Caco-2 (cell line): ENCODE measurements around the gene CRTC1. TPM values are rescaled to one million over a fixed set of nuclear protein-coding genes. Genes with fewer than 3 reads are reported as not detected.

Experiments used
- BruUV-seq: library from RNA; stranded (reverse); fragments of 400-500 nt; replicated peaks from 2 replicates; lab custom pipeline; 2021; lab: Mats Ljungman, UMichigan
- CTCF ChIA-PET: fragments of 300-600 bp; sonication (Branson Sonifier 250); formaldehyde crosslinking; loops from one replicate; lab custom pipeline; 2022; ENCODE audit warnings: antibody characterized with exemption; lab: Charles Lee
- POLR2A ChIA-PET: fragments of 300-600 bp; sonication (Branson Sonifier 250); formaldehyde crosslinking; loops from one replicate; lab custom pipeline; 2022; ENCODE audit warnings: antibody characterized with exemption; lab: Charles Lee
- DNase-seq, 2 experiments: peaks; one replicate each; pipeline versions ENCODE4 v3.0.0 to v3.0.0-alpha.2; 2020 to 2022
- H3K27me3 ChIP-seq: replicated peaks from 2 replicates; pipeline ENCODE4 v1.6.0; 2011; ENCODE audit warnings: low read length; ENCODE audit not compliant: control insufficient read depth, insufficient read depth
- H3K36me3 ChIP-seq: 2 replicates; pipeline ENCODE4 v1.5.1; 2011; ENCODE audit warnings: low read length; ENCODE audit not compliant: control insufficient read depth, insufficient read depth
- H3K4me1 ChIP-seq: fragments of 250-450 bp; sonication (Bioruptor Pico); 2 replicates; pipeline ENCODE4 v1.5.1; 2020; ENCODE audit warnings: mild to moderate bottlenecking
- H3K4me3 ChIP-seq: 2 replicates; pipeline ENCODE4 v1.5.1; 2011; ENCODE audit warnings: low read depth, mild to moderate bottlenecking, control low read depth, low read length
- H3K9me3 ChIP-seq: fragments of 250-450 bp; sonication (Bioruptor Pico); 2 replicates; pipeline ENCODE4 v1.5.1; 2020; ENCODE audit warnings: mild to moderate bottlenecking, moderate library complexity
- H3K27ac Mint-ChIP-seq: one replicate; pipeline ENCODE4 v1.8.0; 2022; ENCODE audit warnings: mixed read lengths; ENCODE audit not compliant: unreplicated experiment
- H3K27me3 Mint-ChIP-seq: one replicate; pipeline ENCODE4 v1.8.0; 2022; ENCODE audit warnings: mixed read lengths; ENCODE audit not compliant: insufficient read depth, unreplicated experiment
- H3K36me3 Mint-ChIP-seq: one replicate; pipeline ENCODE4 v1.8.0; 2022; ENCODE audit warnings: mild to moderate bottlenecking, mixed read lengths; ENCODE audit not compliant: insufficient read depth, unreplicated experiment
- H3K4me1 Mint-ChIP-seq: one replicate; pipeline ENCODE4 v1.8.0; 2022; ENCODE audit warnings: low read depth, mixed read lengths; ENCODE audit not compliant: unreplicated experiment
- H3K4me3 Mint-ChIP-seq: one replicate; pipeline ENCODE4 v1.8.0; 2022; ENCODE audit warnings: mild to moderate bottlenecking, moderate library complexity, mixed read lengths; ENCODE audit not compliant: unreplicated experiment
- H3K9me3 Mint-ChIP-seq: one replicate; pipeline ENCODE4 v1.8.0; 2022; ENCODE audit warnings: mixed read lengths; ENCODE audit not compliant: unreplicated experiment
- CTCF ChIP-seq, 2 experiments: fragments of 200-600 bp in 1 of 2; IDR thresholded peaks; 1 replicate in 1 of 2; 2 replicates in 1 of 2; pipeline versions ENCODE4 v1.5.1 to v1.8.0; 2011 to 2022; ENCODE audit warnings: antibody characterized with exemption in 1 of 2, control low read depth in 1 of 2, inconsistent platforms in 1 of 2, low read depth in 1 of 2, low read length in 1 of 2, mild to moderate bottlenecking in 1 of 2, moderate library complexity in 1 of 2; ENCODE audit not compliant: insufficient read depth in 1 of 2, severe bottlenecking in 1 of 2, unreplicated experiment in 1 of 2
- intact Hi-C: fragments of 100-400 bp; cut with micrococcal nuclease; formaldehyde crosslinking; loops from one replicate; pipeline ENCODE4 v1.10.0; 2022; ENCODE audit not compliant: unreplicated experiment
- total RNA-seq: library from RNA; stranded (reverse); gene quantifications from 2 replicates; pipeline ENCODE4 v1.2.3, GENCODE V29; 2022

Gene CRTC1
- total RNA-seq, 1 experiment from 2014 or later, result 13.8 TPM

- CTCF ChIA-PET, result interaction anchor here (0.7 kb wide), 1 partner anchor 61 kb away, joined by 3 read pairs; no protein-coding TSS in a partner anchor
- Mint-ChIP-seq H3K4me1 (peaks cover 20% of the 10 kb centered on the region), H3K9me3 (no peaks in the 10 kb centered on the region), H3K4me3 (peak overlapping the region; percentile 73), H3K36me3 (no peaks in the 10 kb centered on the region), H3K27me3 (peaks cover 21% of the 10 kb centered on the region), H3K27ac (no peak overlapping the region)
- POLR2A ChIA-PET, result no interaction called here
- H3K4me3 ChIP-seq, result no peak overlapping the region; the same call in 1 of the 2 replicates
- H3K36me3 ChIP-seq, result no peaks in the 10 kb centered on the region
- no peak for DNase-seq
- no peak for TF ChIP-seq CTCF (IDR thresholded peaks at IDR 0.05; ENCODE audit: insufficient read depth in 1 of 2, low read depth in 1 of 2, low read length in 1 of 2, severe bottlenecking in 1 of 2, unreplicated experiment in 1 of 2)
- intact Hi-C loops, result no loop called here
- H3K27me3 ChIP-seq, result peaks cover 2% of the 10 kb centered on the region
- H3K4me1 ChIP-seq, result peaks cover 9% of the 10 kb centered on the region; the same call in 1 of the 2 replicates
- no TSS peak for BruUV-seq
- no peaks in the 10 kb centered on the region for H3K9me3 ChIP-seq
Observed at GRCh38 chr19:18788529-18789421, 105.3 kb downstream of the CRTC1 start.

GRCh38 chr19:18789422-18789869, 106.0 kb downstream of the CRTC1 start:
- ChIA-PET POLR2A (no interaction called here), CTCF (interaction anchor here (0.7 kb wide), 1 partner anchor 60 kb away, joined by 3 read pairs; no protein-coding TSS in a partner anchor)
- Histone ChIP-seq H3K9me3 (no peaks in the 10 kb centered on the region), H3K27me3 (peaks cover 2% of the 10 kb centered on the region), H3K4me3 (peak overlapping the region; percentile 25), H3K36me3 (no peaks in the 10 kb centered on the region), H3K4me1 (peaks cover 9% of the 10 kb centered on the region; the same call in 1 of the 2 replicates)
- Mint-ChIP-seq H3K9me3 (no peaks in the 10 kb centered on the region), H3K4me1 (peaks cover 16% of the 10 kb centered on the region), H3K36me3 (no peaks in the 10 kb centered on the region), H3K27ac (no peak overlapping the region), H3K27me3 (peaks cover 21% of the 10 kb centered on the region), H3K4me3 (peak overlapping the region; percentile 73)
- intact Hi-C loops, result no loop called here
- DNase-seq, result no peak
- no TSS peak for BruUV-seq
- TF ChIP-seq CTCF (IDR thresholded peaks at IDR 0.05; ENCODE audit: insufficient read depth in 1 of 2, low read depth in 1 of 2, low read length in 1 of 2, severe bottlenecking in 1 of 2, unreplicated experiment in 1 of 2), result no peak

GRCh38 chr19:18789883-18790565, 106.5 kb downstream of the CRTC1 start:
- H3K9me3 ChIP-seq, result no peaks in the 10 kb centered on the region
- peaks cover 9% of the 10 kb centered on the region; the same call in 1 of the 2 replicates for H3K4me1 ChIP-seq
- no peaks in the 10 kb centered on the region for H3K36me3 Mint-ChIP-seq
- TF ChIP-seq CTCF (IDR thresholded peaks at IDR 0.05; ENCODE audit: insufficient read depth in 1 of 2, low read depth in 1 of 2, low read length in 1 of 2, severe bottlenecking in 1 of 2, unreplicated experiment in 1 of 2), result no peak
- peak overlapping the region; percentile 73 for H3K4me3 Mint-ChIP-seq
- peaks cover 15% of the 10 kb centered on the region for H3K4me1 Mint-ChIP-seq
- H3K36me3 ChIP-seq, result no peaks in the 10 kb centered on the region
- H3K27me3 Mint-ChIP-seq, result peaks cover 21% of the 10 kb centered on the region
- CTCF ChIA-PET, result no interaction called here
- POLR2A ChIA-PET, result no interaction called here
- no peaks in the 10 kb centered on the region for H3K9me3 Mint-ChIP-seq
- BruUV-seq, result no TSS peak
- DNase-seq, result peak; percentile 47
- peak overlapping the region; percentile 25 for H3K4me3 ChIP-seq
- no peak overlapping the region for H3K27ac Mint-ChIP-seq
- peaks cover 2% of the 10 kb centered on the region for H3K27me3 ChIP-seq
- intact Hi-C loops, result no loop called here
